SK-N-SH (cell line): Measurements from ENCODE around the gene ANO3. TPM values are rescaled to one million over a fixed set of nuclear protein-coding genes. Genes with fewer than 3 reads are reported as not detected.

ENCODE experiments used
- CTCF ChIA-PET: fragments of 300-600, 350-600 bp; formaldehyde crosslinking; extraction: SDS; loops from one replicate; lab custom pipeline; 2021; lab: Yijun Ruan, JAX
- POLR2A ChIA-PET: fragments of 350-600 bp; sonication (Branson Sonifier 250); formaldehyde crosslinking; extraction: SDS; loops from one replicate; lab custom pipeline; 2020; ENCODE audit warnings: antibody characterized with exemption, inconsistent platforms; lab: Yijun Ruan, JAX
- DNase-seq: peaks from one replicate; pipeline ENCODE4 v3.0.0; 2012
- H2AFZ ChIP-seq: fragments of 200-600 bp; sonication (generic); 2 replicates; pipeline ENCODE4 v1.8.1; 2016; ENCODE audit warnings: antibody characterized with exemption, mild to moderate bottlenecking, low read depth
- H3F3A ChIP-seq: fragments of 200-600 bp; sonication (generic); replicated peaks from 2 replicates; pipeline ENCODE3; 2016; ENCODE audit warnings: antibody characterized with exemption, mild to moderate bottlenecking; ENCODE audit not compliant: insufficient read depth
- H3K27ac ChIP-seq, 2 experiments: fragments of 200-500 bp in 1 of 2; fragments of 200-600 bp in 1 of 2; sonication (Bioruptor generic) in 1 of 2; sonication (generic), shearing (Covaris generic) in 1 of 2; 2 replicates each; pipeline versions ENCODE4 v1.5.1 to v1.6.1; 2014 to 2016; ENCODE audit warnings: low read depth in 2 of 2, inconsistent platforms in 1 of 2, low read length in 1 of 2, mild to moderate bottlenecking in 1 of 2, mixed read lengths in 1 of 2
- H3K27me3 ChIP-seq: fragments of 200-600 bp; sonication (generic), shearing (Covaris generic); 2 replicates; pipeline ENCODE4 v1.6.1; 2016; ENCODE audit warnings: mixed run types; ENCODE audit not compliant: insufficient read depth
- H3K36me3 ChIP-seq, 2 experiments: fragments of 200-500 bp in 1 of 2; fragments of 200-600 bp in 1 of 2; sonication (Bioruptor generic) in 1 of 2; sonication (generic) in 1 of 2; replicated peaks in 1 of 2; 2 replicates each; pipeline versions ENCODE3 to v1.5.1; 2014 to 2016; ENCODE audit warnings: low read length in 1 of 2, mild to moderate bottlenecking in 1 of 2; ENCODE audit not compliant: insufficient read depth in 2 of 2, control insufficient read depth in 1 of 2
- H3K4me1 ChIP-seq, 2 experiments: fragments of 200-500 bp in 1 of 2; fragments of 200-600 bp in 1 of 2; sonication (Bioruptor generic) in 1 of 2; sonication (generic), shearing (Covaris generic) in 1 of 2; 2 replicates each; pipeline versions ENCODE4 v1.5.1 to v1.6.1; 2014 to 2016; ENCODE audit warnings: low read depth in 1 of 2, low read length in 1 of 2, mixed run types in 1 of 2; ENCODE audit not compliant: insufficient read depth in 2 of 2, control insufficient read depth in 1 of 2
- H3K4me2 ChIP-seq: fragments of 200-600 bp; sonication (generic), shearing (Covaris generic); 2 replicates; pipeline ENCODE4 v1.6.1; 2017; ENCODE audit warnings: mixed run types
- H3K4me3 ChIP-seq, 2 experiments: fragments of 200-500 bp in 1 of 2; fragments of 200-600 bp in 1 of 2; sonication (Bioruptor generic) in 1 of 2; sonication (generic), shearing (Covaris generic) in 1 of 2; 2 replicates each; pipeline versions ENCODE4 v1.5.1 to v1.8.1; 2014 to 2016; ENCODE audit warnings: low read depth in 2 of 2, inconsistent platforms in 1 of 2, low read length in 1 of 2, mild to moderate bottlenecking in 1 of 2, mixed read lengths in 1 of 2, moderate library complexity in 1 of 2
- H3K79me2 ChIP-seq: fragments of 200-600 bp; sonication (generic); 2 replicates; pipeline ENCODE4 v1.8.1; 2017; ENCODE audit warnings: mild to moderate bottlenecking; ENCODE audit not compliant: insufficient read depth
- H3K9ac ChIP-seq: fragments of 200-600 bp; sonication (generic); 2 replicates; pipeline ENCODE4 v1.6.1; 2017; ENCODE audit warnings: mixed run types
- H3K9me2 ChIP-seq: fragments of 200-600 bp; sonication (generic); 2 replicates; pipeline ENCODE4 v1.6.1; 2017; ENCODE audit warnings: mixed run types
- H3K9me3 ChIP-seq: fragments of 200-600 bp; sonication (generic); 2 replicates; pipeline ENCODE4 v1.6.1; 2017; ENCODE audit warnings: mixed run types, mild to moderate bottlenecking, moderate library complexity
- H4K20me1 ChIP-seq: fragments of 200-600 bp; sonication (generic); 2 replicates; pipeline ENCODE4 v1.6.1; 2017; ENCODE audit warnings: mild to moderate bottlenecking, mixed run types; ENCODE audit not compliant: insufficient read depth
- CHD2 ChIP-seq: fragments of 150-350 bp; IDR thresholded peaks from 2 replicates; pipeline ENCODE4 v1.6.1; 2018; ENCODE audit warnings: low read length; ENCODE audit not compliant: partially characterized antibody
- EP300 ChIP-seq, 2 experiments: IDR thresholded peaks; 2 replicates each; pipeline versions ENCODE4 v1.4.0 to v1.6.1; 2012; ENCODE audit warnings: borderline replicate concordance in 1 of 2, low read depth in 1 of 2, low read length in 1 of 2
- FOSL2 ChIP-seq: IDR thresholded peaks from 2 replicates; pipeline ENCODE4 v1.4.0; 2012; ENCODE audit warnings: low read depth, mild to moderate bottlenecking, moderate library complexity, borderline replicate concordance
- FOXM1 ChIP-seq: IDR thresholded peaks from 2 replicates; pipeline ENCODE4 v1.4.0; 2012; ENCODE audit warnings: low read depth, mild to moderate bottlenecking
- MAX ChIP-seq: IDR thresholded peaks from 2 replicates; pipeline ENCODE4 v1.4.0; 2012; ENCODE audit warnings: low read depth
- NFIC ChIP-seq: IDR thresholded peaks from 2 replicates; pipeline ENCODE4 v1.4.0; 2012; ENCODE audit warnings: borderline replicate concordance
- NRF1 ChIP-seq: IDR thresholded peaks from 2 replicates; pipeline ENCODE4 v1.6.1; 2012; ENCODE audit warnings: low read depth, mild to moderate bottlenecking, low read length
- RAD21 ChIP-seq: IDR thresholded peaks from 2 replicates; pipeline ENCODE4 v1.6.1; 2012; ENCODE audit warnings: mild to moderate bottlenecking, low read length
- RCOR1 ChIP-seq: fragments of 150-350 bp; IDR thresholded peaks from 2 replicates; pipeline ENCODE4 v1.6.1; 2017; ENCODE audit warnings: antibody characterized with exemption, low read length
- RXRA ChIP-seq: IDR thresholded peaks from 2 replicates; pipeline ENCODE4 v1.4.0; 2012; ENCODE audit warnings: low read depth, mild to moderate bottlenecking, borderline replicate concordance
- SIN3A ChIP-seq: IDR thresholded peaks from 2 replicates; pipeline ENCODE4 v1.6.1; 2012; ENCODE audit warnings: low read depth, mild to moderate bottlenecking, low read length, moderate library complexity, borderline replicate concordance
- SMC3 ChIP-seq: IDR thresholded peaks from 2 replicates; pipeline ENCODE4 v1.6.1; 2012; ENCODE audit warnings: low read depth, low read length, improper control_type of control experiment
- TAF1 ChIP-seq: IDR thresholded peaks from 2 replicates; pipeline ENCODE4 v1.6.1; 2012; ENCODE audit warnings: low read depth, mild to moderate bottlenecking, low read length, moderate library complexity, borderline replicate concordance
- TCF12 ChIP-seq: IDR thresholded peaks from 2 replicates; pipeline ENCODE4 v1.4.0; 2012
- ZBTB33 ChIP-seq: IDR thresholded peaks from 2 replicates; pipeline ENCODE4 v1.4.0; 2012; ENCODE audit warnings: low read depth, borderline replicate concordance
- WGBS: methylation state at CpG from one replicate; pipeline ENCODE4 v1.1.6; 2017; ENCODE audit warnings: low lambda C conversion rate; 5-methylcytosine and 5-hydroxymethylcytosine counted together
- polyA plus RNA-seq, 3 experiments: library from polyadenylated mRNA; depleted of rRNA; stranded (reverse); fragments of >200 nt; gene quantifications; 2 replicates each; pipeline ENCODE4 v1.2.3, GENCODE V29; 2012
- TF ChIP-seq, protein P1 (sequence below): IDR thresholded peaks from 2 replicates; pipeline ENCODE4; 2012

Gene ANO3
- polyA plus RNA-seq, 1 of the 3 experiments (the other 2 are of a cell fraction) = 0.13 TPM

- Histone ChIP-seq H3K36me3 (no peaks in the 10 kb centered on the region), H3K27ac (no peak overlapping the region), H4K20me1 (no peaks in the 10 kb centered on the region), H2AFZ (no peak overlapping the region), H3K79me2 (no peaks in the 10 kb centered on the region), H3K9me2 (no peaks in the 10 kb centered on the region), H3K9ac (no peak overlapping the region), H3F3A (no peaks in the 10 kb centered on the region), H3K27me3 (no peaks in the 10 kb centered on the region), H3K4me3 (no peak overlapping the region), H3K4me2 (no peak overlapping the region), H3K4me1 (peaks cover 0 to 9% of the 10 kb centered on the region in 2 experiments; a peak in 2 of 4 replicates), H3K9me3 (no peaks in the 10 kb centered on the region)
- TF ChIP-seq RAD21 (no peak), NFIC (no peak), NRF1 (no peak), ZBTB33 (no peak), SIN3A (no peak), TAF1 (no peak), FOSL2 (no peak), RCOR1 (no peak), SMC3 (no peak), MAX (no peak), FOXM1 (no peak)
- TF ChIP-seq, protein P1, sequence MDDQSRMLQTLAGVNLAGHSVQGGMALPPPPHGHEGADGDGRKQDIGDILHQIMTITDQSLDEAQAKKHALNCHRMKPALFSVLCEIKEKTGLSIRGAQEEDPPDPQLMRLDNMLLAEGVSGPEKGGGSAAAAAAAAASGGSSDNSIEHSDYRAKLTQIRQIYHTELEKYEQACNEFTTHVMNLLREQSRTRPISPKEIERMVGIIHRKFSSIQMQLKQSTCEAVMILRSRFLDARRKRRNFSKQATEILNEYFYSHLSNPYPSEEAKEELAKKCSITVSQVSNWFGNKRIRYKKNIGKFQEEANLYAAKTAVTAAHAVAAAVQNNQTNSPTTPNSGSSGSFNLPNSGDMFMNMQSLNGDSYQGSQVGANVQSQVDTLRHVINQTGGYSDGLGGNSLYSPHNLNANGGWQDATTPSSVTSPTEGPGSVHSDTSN = no peak
- ChIA-PET POLR2A (no interaction called here), CTCF (interaction anchor here (1.0 kb wide), 2 partner anchors 12 to 632 kb away, joined by 3 read pairs; no protein-coding TSS in a partner anchor)
- DNase-seq = no peak
- 83% methylated on average over 2 of the region's 2 CpGs for WGBS
Observed at GRCh38 chr11:26698224-26698623, 366.3 kb downstream of the ANO3 start.

DNA sequence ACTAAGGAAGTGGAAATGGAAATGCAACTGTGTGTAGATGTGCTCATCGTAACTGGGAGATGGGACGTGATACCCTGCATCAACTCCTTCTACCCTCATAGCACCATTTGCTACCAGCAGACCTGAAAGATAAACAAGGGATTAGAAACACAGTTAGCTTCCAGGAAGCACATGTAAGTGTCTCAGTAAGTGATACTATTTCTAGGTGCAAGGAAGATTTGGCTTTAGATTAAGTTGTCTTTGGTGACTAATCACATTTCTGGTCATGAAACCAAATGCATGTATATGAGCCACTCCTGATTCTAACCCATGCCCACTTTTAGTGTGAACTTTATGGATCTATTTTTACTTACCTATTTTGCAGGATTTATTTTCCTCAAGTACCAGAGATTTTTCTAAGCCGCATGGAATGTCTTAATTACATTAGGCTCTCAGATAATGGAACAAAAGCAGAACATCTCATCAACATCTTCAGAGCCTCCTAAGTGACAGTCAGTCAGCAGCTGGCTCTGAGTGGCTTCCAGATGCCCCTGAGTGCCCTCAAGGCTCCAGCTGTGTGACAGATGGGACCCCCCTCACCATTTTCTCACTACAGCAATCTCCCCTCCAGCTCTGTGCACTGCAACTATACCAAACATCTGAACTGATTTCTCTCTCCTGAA lies 368.8 kb downstream of the ANO3 start:
- ChIA-PET POLR2A (no interaction called here), CTCF (interaction anchor here (0.6 to 1.5 kb wide), 5 partner anchors 11 to 785 kb away, joined by 3 to 4 read pairs (median 4); no protein-coding TSS in a partner anchor)

More for the DNA sequence above, 368.8 kb downstream of the ANO3 start:
- H3K79me2 ChIP-seq = no peaks in the 10 kb centered on the region
- peak; percentile 74 for TF ChIP-seq CHD2
- peak in 1 of 2 experiments; percentile 75; a peak in 1 of 4 replicates for TF ChIP-seq EP300 (IDR thresholded peaks at IDR 0.05; ENCODE audit: borderline replicate concordance in 1 of 2, low read depth in 1 of 2, low read length in 1 of 2)
- TF ChIP-seq RCOR1 = peak; percentile 83; the same call in 1 of the 2 replicates
- TF ChIP-seq NFIC = no peak
- peak; percentile 21; the same call in 1 of the 2 replicates for TF ChIP-seq TCF12
- no peak for TF ChIP-seq RXRA
- H3K4me3 ChIP-seq = no peak overlapping the region
- no peak overlapping the region for H3K9ac ChIP-seq
- H3K4me1 ChIP-seq = peaks cover 0 to 9% of the 10 kb centered on the region in 2 experiments; a peak in 2 of 4 replicates
- H3K9me2 ChIP-seq = no peaks in the 10 kb centered on the region
- no peak overlapping the region for H3K4me2 ChIP-seq
- no peaks in the 10 kb centered on the region for H3F3A ChIP-seq
- 58% methylated on average over 3 of the region's 3 CpGs for WGBS
- no peak overlapping the region for H2AFZ ChIP-seq
- H3K27me3 ChIP-seq = no peaks in the 10 kb centered on the region
- H3K9me3 ChIP-seq = no peaks in the 10 kb centered on the region
- no peaks in the 10 kb centered on the region for H4K20me1 ChIP-seq
- DNase-seq = peak; percentile 36
- no peaks in the 10 kb centered on the region for H3K36me3 ChIP-seq
- no peak overlapping the region; a peak in 1 of 4 replicates for H3K27ac ChIP-seq
